ENCODE results near the gene ZNF23. TPM values are rescaled to one million over a fixed set of nuclear protein-coding genes. Genes with fewer than 3 reads are reported as not detected.

The ZNF23 gene
- total and polyA plus RNA-seq, 12 donors: 3.7 to 12.4 (median 5.8) TPM

GRCh38 chr16:71493213-71493612, 31.2 kb upstream of the ZNF23 start:
- 69 to 77% methylated on average over 3 of the region's 3 CpGs for WGBS, 2 donors
- H3K4me1 ChIP-seq: no peaks in the 10 kb centered on the region
- no peaks in the 10 kb centered on the region for H3K36me3 ChIP-seq
- H3K27me3 ChIP-seq: peaks cover 0 to 6% (median 0%) of the 10 kb centered on the region in 7 donors
- DNase-seq (no peak), ATAC-seq (no peak)
- no peaks in the 10 kb centered on the region for H3K9me3 ChIP-seq
- intact Hi-C loops (cut with DNase I): loop anchor here in 1 of 10 donors (5.0 kb wide), 1 partner anchor 41 kb away; no protein-coding TSS in a partner anchor
- no peak for TF ChIP-seq CTCF (IDR thresholded peaks at IDR 0.05)
- H3K27ac ChIP-seq: no peak overlapping the region
- H3K4me3 ChIP-seq: no peak overlapping the region

GRCh38 chr16:71492786-71493185, 30.7 kb upstream of the ZNF23 start:
- no peak for TF ChIP-seq CTCF (IDR thresholded peaks at IDR 0.05)
- DNase-seq: no peak
- no peaks in the 10 kb centered on the region for H3K9me3 ChIP-seq
- no peak for ATAC-seq
- H3K27me3 ChIP-seq: peaks cover 0 to 6% (median 0%) of the 10 kb centered on the region in 7 donors
- no peaks in the 10 kb centered on the region for H3K4me1 ChIP-seq
- no peak overlapping the region for H3K4me3 ChIP-seq
- no peaks in the 10 kb centered on the region for H3K36me3 ChIP-seq
- no peak overlapping the region for H3K27ac ChIP-seq
- intact Hi-C loops (cut with DNase I): loop anchor here in 1 of 10 donors (5.0 kb wide), 1 partner anchor 40 kb away; no protein-coding TSS in a partner anchor
- WGBS, 2 donors: 60 to 63% methylated on average over 2 of the region's 2 CpGs

- Histone ChIP-seq H3K4me3 (no peak overlapping the region), H3K27me3 (peaks cover 0 to 6% (median 0%) of the 10 kb centered on the region in 7 donors), H3K36me3 (no peaks in the 10 kb centered on the region), H3K4me1 (no peaks in the 10 kb centered on the region), H3K27ac (no peak overlapping the region), H3K9me3 (no peaks in the 10 kb centered on the region)
- intact Hi-C loops (cut with DNase I): loop anchor here in 1 of 10 donors (5.0 kb wide), 1 partner anchor 39 kb away; no protein-coding TSS in a partner anchor
- no peak for ATAC-seq
- TF ChIP-seq CTCF (IDR thresholded peaks at IDR 0.05): no peak
- WGBS, 2 donors: 47 to 58% methylated on average over 3 of the region's 3 CpGs
- DNase-seq: no peak
Measured at GRCh38 chr16:71491054-71491453, 29.0 kb upstream of the ZNF23 start.

- TF ChIP-seq CTCF (IDR thresholded peaks at IDR 0.05): no peak
- Histone ChIP-seq H3K27me3 (peaks cover 0 to 6% (median 0%) of the 10 kb centered on the region in 7 donors), H3K27ac (no peak overlapping the region), H3K36me3 (no peaks in the 10 kb centered on the region), H3K9me3 (no peaks in the 10 kb centered on the region), H3K4me1 (no peaks in the 10 kb centered on the region), H3K4me3 (no peak overlapping the region)
- intact Hi-C loops (cut with DNase I): loop anchor here in 1 of 10 donors (5.0 kb wide), 1 partner anchor 38 kb away; no protein-coding TSS in a partner anchor
- no peak for ATAC-seq
- no peak for DNase-seq
Measured at GRCh38 chr16:71490361-71490760, 28.3 kb upstream of the ZNF23 start.

Measured in heart right ventricle (tissue), 16 donors.